Neural cell (in vitro differentiated cells): Measurements from ENCODE around the gene TBC1D24. TPM values are rescaled to one million over a fixed set of nuclear protein-coding genes. Genes with fewer than 3 reads are reported as not detected.

ENCODE experiments used
- H2AFZ ChIP-seq: fragments of 200-600, 300-800 bp; sonication (generic), shearing (Covaris generic); 2 replicates; pipeline ENCODE4 v1.6.0; 2014; ENCODE audit warnings: low read depth, mild to moderate bottlenecking, antibody characterized with exemption, low read length, moderate library complexity
- H3F3A ChIP-seq: fragments of 200-600 bp; shearing (Covaris generic); 2 replicates; pipeline ENCODE4 v1.6.1; 2016; ENCODE audit warnings: mild to moderate bottlenecking, moderate library complexity, mixed read lengths, antibody characterized with exemption, low read length; ENCODE audit not compliant: insufficient read depth, poor library complexity, severe bottlenecking
- H3K27ac ChIP-seq: fragments of 200-600, 300-800 bp; sonication (generic), shearing (Covaris generic); 2 replicates; pipeline ENCODE4 v1.5.1; 2014; ENCODE audit warnings: mild to moderate bottlenecking, low read length, moderate library complexity
- H3K27me3 ChIP-seq: fragments of 300-800, 200-600 bp; sonication (generic), shearing (Covaris generic); 2 replicates; pipeline ENCODE4 v1.6.0; 2014; ENCODE audit warnings: mild to moderate bottlenecking, low read depth, low read length, moderate library complexity; ENCODE audit not compliant: insufficient read depth
- H3K36me3 ChIP-seq: fragments of 300-800, 200-600 bp; sonication (generic), shearing (Covaris generic); 2 replicates; pipeline ENCODE4 v1.5.1; 2014; ENCODE audit warnings: mild to moderate bottlenecking, antibody characterized with exemption, low read length, moderate library complexity; ENCODE audit not compliant: insufficient read depth
- H3K4me2 ChIP-seq: fragments of 300-800, 200-600 bp; sonication (generic), shearing (Covaris generic); 2 replicates; pipeline ENCODE4 v1.6.0; 2014; ENCODE audit warnings: mild to moderate bottlenecking, low read length
- H3K4me3 ChIP-seq: fragments of 300-800, 200-600 bp; sonication (generic), shearing (Covaris generic); 2 replicates; pipeline ENCODE4 v1.5.1; 2014; ENCODE audit warnings: mild to moderate bottlenecking, low read length, moderate library complexity
- H3K79me2 ChIP-seq: fragments of 200-600 bp; shearing (Covaris generic); replicated peaks from 2 replicates; pipeline ENCODE4 v1.6.0; 2014; ENCODE audit warnings: mild to moderate bottlenecking, low read length, moderate library complexity; ENCODE audit not compliant: insufficient read depth
- H3K9ac ChIP-seq: fragments of 300-800, 200-600 bp; sonication (generic), shearing (Covaris generic); 2 replicates; pipeline ENCODE4 v1.6.1; 2016; ENCODE audit warnings: mild to moderate bottlenecking, low read length, mixed read lengths
- H3K9me2 ChIP-seq: fragments of 200-600 bp; shearing (Covaris generic); 2 replicates; pipeline ENCODE4 v1.6.1; 2016; ENCODE audit warnings: mild to moderate bottlenecking, low read length, mixed read lengths; ENCODE audit not compliant: insufficient read depth
- H3K9me3 ChIP-seq: fragments of 200-600, 300-800 bp; sonication (generic), shearing (Covaris generic); 2 replicates; pipeline ENCODE4 v1.6.1; 2016; ENCODE audit warnings: mild to moderate bottlenecking, mixed run types, low read length, moderate library complexity, mixed read lengths
- H4K20me1 ChIP-seq: fragments of 200-600 bp; shearing (Covaris generic); 2 replicates; pipeline ENCODE4 v1.6.1; 2016; ENCODE audit warnings: mild to moderate bottlenecking, mixed run types; ENCODE audit not compliant: insufficient read depth
- EP300 ChIP-seq: fragments of 450-650 bp; conservative IDR thresholded peaks from 2 replicates; pipeline ENCODE4 v1.6.1; 2014; ENCODE audit warnings: antibody characterized with exemption, mild to moderate bottlenecking, moderate library complexity; ENCODE audit not compliant: poor library complexity, severe bottlenecking
- EZH2 ChIP-seq: fragments of 200-600, 300-800 bp; shearing (Covaris generic), sonication (generic); IDR thresholded peaks from 2 replicates; pipeline ENCODE4 v1.6.1; 2014; ENCODE audit warnings: antibody characterized with exemption, low read length, borderline replicate concordance, mild to moderate bottlenecking; ENCODE audit not compliant: insufficient read depth, poor library complexity, severe bottlenecking
- MXI1 ChIP-seq: fragments of 450-650 bp; conservative IDR thresholded peaks from 2 replicates; pipeline ENCODE4 v1.6.1; 2014; ENCODE audit warnings: antibody characterized with exemption, mild to moderate bottlenecking; ENCODE audit not compliant: poor library complexity, severe bottlenecking
- POLR2AphosphoS5 ChIP-seq: IDR thresholded peaks from 2 replicates; pipeline ENCODE4 v1.6.1; 2012
- RAD21 ChIP-seq: fragments of 450-650 bp; conservative IDR thresholded peaks from 2 replicates; pipeline ENCODE4 v1.6.1; 2014; ENCODE audit warnings: antibody characterized with exemption, mild to moderate bottlenecking, moderate library complexity
- SMC3 ChIP-seq: fragments of 450-650 bp; conservative IDR thresholded peaks from 2 replicates; pipeline ENCODE4 v1.6.1; 2014; ENCODE audit warnings: antibody characterized with exemption, mild to moderate bottlenecking, moderate library complexity; ENCODE audit not compliant: poor library complexity
- TAF1 ChIP-seq: IDR thresholded peaks from 2 replicates; pipeline ENCODE4 v1.6.1; 2012; ENCODE audit warnings: low read depth
- polyA plus RNA-seq: library from polyadenylated mRNA; depleted of rRNA; stranded (reverse); fragments of >200 nt; gene quantifications from 2 replicates; pipeline ENCODE4 v1.2.3, GENCODE V29; 2014
- TF ChIP-seq, protein P1 (sequence below): IDR thresholded peaks from 2 replicates; pipeline ENCODE4 v1.6.1; 2012; ENCODE audit warnings: borderline replicate concordance
- TF ChIP-seq, protein P2 (sequence below): fragments of 450-650 bp; IDR thresholded peaks from 2 replicates; pipeline ENCODE4 v1.5.1; 2014; ENCODE audit warnings: antibody characterized with exemption, mild to moderate bottlenecking, moderate library complexity; ENCODE audit not compliant: poor library complexity, severe bottlenecking

The TBC1D24 gene
- polyA plus RNA-seq, 1 donor from 2014 or later = 27.1 TPM

DNA sequence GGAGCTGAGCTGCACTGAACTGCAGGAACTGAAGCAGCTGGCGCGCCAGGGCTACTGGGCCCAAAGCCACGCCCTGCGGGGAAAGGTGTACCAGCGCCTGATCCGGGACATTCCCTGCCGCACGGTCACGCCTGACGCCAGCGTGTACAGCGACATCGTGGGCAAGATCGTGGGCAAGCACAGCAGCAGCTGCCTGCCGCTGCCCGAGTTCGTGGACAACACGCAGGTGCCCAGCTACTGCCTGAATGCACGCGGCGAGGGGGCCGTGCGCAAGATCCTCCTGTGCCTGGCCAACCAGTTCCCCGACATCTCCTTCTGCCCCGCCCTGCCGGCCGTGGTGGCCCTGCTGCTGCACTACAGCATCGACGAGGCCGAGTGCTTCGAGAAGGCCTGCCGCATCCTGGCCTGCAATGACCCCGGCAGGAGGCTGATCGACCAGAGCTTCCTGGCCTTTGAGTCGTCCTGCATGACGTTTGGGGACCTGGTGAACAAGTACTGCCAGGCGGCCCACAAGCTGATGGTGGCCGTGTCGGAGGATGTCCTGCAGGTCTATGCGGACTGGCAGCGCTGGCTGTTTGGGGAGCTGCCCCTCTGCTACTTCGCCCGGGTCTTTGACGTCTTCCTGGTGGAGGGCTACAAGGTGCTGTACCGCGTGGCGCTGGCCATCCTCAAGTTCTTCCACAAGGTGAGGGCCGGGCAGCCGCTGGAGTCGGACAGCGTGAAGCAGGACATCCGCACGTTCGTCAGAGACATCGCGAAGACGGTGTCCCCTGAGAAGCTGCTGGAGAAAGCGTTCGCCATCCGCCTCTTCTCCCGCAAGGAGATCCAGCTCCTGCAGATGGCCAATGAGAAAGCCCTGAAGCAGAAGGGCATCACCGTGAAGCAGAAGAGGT, 21.5 kb downstream of the TBC1D24 start:
- Histone ChIP-seq H3K79me2 (no peaks in the 10 kb centered on the region), H3K36me3 (no peaks in the 10 kb centered on the region), H3K27ac (no peak overlapping the region), H3K9me3 (no peaks in the 10 kb centered on the region), H3K9ac (no peak overlapping the region), H4K20me1 (no peaks in the 10 kb centered on the region), H3K4me2 (no peak overlapping the region), H3K9me2 (no peaks in the 10 kb centered on the region), H3F3A (no peaks in the 10 kb centered on the region), H2AFZ (no peak overlapping the region), H3K27me3 (no peaks in the 10 kb centered on the region), H3K4me3 (no peak overlapping the region)
- TF ChIP-seq POLR2AphosphoS5 = no peak
- TF ChIP-seq RAD21 = no peak
- no peak for TF ChIP-seq MXI1
- no peak for TF ChIP-seq EZH2
- TF ChIP-seq SMC3 = no peak
- no peak for TF ChIP-seq EP300
- TF ChIP-seq, protein P1, sequence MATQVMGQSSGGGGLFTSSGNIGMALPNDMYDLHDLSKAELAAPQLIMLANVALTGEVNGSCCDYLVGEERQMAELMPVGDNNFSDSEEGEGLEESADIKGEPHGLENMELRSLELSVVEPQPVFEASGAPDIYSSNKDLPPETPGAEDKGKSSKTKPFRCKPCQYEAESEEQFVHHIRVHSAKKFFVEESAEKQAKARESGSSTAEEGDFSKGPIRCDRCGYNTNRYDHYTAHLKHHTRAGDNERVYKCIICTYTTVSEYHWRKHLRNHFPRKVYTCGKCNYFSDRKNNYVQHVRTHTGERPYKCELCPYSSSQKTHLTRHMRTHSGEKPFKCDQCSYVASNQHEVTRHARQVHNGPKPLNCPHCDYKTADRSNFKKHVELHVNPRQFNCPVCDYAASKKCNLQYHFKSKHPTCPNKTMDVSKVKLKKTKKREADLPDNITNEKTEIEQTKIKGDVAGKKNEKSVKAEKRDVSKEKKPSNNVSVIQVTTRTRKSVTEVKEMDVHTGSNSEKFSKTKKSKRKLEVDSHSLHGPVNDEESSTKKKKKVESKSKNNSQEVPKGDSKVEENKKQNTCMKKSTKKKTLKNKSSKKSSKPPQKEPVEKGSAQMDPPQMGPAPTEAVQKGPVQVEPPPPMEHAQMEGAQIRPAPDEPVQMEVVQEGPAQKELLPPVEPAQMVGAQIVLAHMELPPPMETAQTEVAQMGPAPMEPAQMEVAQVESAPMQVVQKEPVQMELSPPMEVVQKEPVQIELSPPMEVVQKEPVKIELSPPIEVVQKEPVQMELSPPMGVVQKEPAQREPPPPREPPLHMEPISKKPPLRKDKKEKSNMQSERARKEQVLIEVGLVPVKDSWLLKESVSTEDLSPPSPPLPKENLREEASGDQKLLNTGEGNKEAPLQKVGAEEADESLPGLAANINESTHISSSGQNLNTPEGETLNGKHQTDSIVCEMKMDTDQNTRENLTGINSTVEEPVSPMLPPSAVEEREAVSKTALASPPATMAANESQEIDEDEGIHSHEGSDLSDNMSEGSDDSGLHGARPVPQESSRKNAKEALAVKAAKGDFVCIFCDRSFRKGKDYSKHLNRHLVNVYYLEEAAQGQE = no peak
- no peak for TF ChIP-seq TAF1

DNA sequence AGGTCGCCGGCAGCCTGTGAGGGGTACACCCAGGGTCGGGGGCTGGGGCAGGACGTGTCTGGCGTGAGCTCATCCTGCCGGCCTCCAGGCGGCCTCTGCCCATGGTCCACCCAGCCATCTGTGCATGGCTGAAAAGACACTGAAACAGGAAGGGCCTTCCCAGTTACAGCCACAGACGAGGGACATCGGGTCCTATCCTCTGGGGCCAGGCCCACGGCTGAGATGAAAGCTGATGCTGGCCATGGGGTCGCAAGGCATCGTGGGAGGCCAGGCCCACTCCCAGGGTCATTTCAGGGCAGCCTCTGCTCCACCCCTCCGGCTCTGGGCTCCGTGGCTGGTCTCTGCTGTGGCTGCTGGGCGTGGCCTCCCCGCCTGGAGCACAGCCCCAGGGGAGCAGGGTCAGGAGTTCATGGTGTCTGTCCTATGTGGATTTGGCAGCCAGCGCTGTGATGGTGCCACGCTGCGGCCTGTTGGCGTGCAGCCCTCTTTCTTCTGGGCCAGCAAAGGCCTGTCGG, 22.2 kb downstream of the TBC1D24 start:
- no peak overlapping the region for H3K4me2 ChIP-seq
- no peak overlapping the region for H2AFZ ChIP-seq
- no peaks in the 10 kb centered on the region for H3K36me3 ChIP-seq
- no peaks in the 10 kb centered on the region for H3K9me2 ChIP-seq
- no peaks in the 10 kb centered on the region for H3K79me2 ChIP-seq
- H3K9ac ChIP-seq = no peak overlapping the region
- H3K27ac ChIP-seq = no peak overlapping the region
- H3K27me3 ChIP-seq = no peaks in the 10 kb centered on the region
- TF ChIP-seq, protein P2, sequence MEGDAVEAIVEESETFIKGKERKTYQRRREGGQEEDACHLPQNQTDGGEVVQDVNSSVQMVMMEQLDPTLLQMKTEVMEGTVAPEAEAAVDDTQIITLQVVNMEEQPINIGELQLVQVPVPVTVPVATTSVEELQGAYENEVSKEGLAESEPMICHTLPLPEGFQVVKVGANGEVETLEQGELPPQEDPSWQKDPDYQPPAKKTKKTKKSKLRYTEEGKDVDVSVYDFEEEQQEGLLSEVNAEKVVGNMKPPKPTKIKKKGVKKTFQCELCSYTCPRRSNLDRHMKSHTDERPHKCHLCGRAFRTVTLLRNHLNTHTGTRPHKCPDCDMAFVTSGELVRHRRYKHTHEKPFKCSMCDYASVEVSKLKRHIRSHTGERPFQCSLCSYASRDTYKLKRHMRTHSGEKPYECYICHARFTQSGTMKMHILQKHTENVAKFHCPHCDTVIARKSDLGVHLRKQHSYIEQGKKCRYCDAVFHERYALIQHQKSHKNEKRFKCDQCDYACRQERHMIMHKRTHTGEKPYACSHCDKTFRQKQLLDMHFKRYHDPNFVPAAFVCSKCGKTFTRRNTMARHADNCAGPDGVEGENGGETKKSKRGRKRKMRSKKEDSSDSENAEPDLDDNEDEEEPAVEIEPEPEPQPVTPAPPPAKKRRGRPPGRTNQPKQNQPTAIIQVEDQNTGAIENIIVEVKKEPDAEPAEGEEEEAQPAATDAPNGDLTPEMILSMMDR = no peak
- TF ChIP-seq, protein P1 = no peak
- no peak for TF ChIP-seq EZH2
- TF ChIP-seq RAD21 = no peak
- TF ChIP-seq EP300 = no peak
- TF ChIP-seq TAF1 = no peak
- no peak for TF ChIP-seq MXI1
- no peak for TF ChIP-seq POLR2AphosphoS5
- TF ChIP-seq SMC3 = no peak
- no peaks in the 10 kb centered on the region for H4K20me1 ChIP-seq
- H3K4me3 ChIP-seq = no peak overlapping the region
- H3F3A ChIP-seq = no peaks in the 10 kb centered on the region
- no peaks in the 10 kb centered on the region for H3K9me3 ChIP-seq
